Measurements from ENCODE around the gene IQCE.

DNA sequence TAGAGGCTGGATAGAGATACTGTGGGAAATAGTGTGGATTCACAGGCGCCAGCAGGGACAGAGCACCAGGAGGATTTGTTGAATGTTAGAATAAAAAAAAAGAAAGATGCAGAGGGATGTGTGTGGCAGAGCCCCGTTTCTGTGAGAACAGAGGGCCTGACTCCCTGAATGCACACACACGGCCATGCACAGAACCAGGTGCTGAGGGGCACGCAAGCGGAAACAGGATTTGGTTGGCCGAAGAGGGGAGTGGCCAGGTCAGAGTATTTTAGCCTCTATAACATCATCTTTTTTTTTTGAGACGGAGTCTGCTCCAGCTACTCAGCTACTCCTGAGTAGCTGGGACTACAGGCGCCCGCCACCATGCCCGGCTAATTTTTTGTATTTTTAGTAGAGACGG lies 21.9 kb downstream of the IQCE start:
- TF ChIP-seq EP300 (IDR thresholded peaks at IDR 0.05) (no peak), POLR2A (IDR thresholded peaks at IDR 0.05) (no peak)
- TF ChIP-seq, protein P1, sequence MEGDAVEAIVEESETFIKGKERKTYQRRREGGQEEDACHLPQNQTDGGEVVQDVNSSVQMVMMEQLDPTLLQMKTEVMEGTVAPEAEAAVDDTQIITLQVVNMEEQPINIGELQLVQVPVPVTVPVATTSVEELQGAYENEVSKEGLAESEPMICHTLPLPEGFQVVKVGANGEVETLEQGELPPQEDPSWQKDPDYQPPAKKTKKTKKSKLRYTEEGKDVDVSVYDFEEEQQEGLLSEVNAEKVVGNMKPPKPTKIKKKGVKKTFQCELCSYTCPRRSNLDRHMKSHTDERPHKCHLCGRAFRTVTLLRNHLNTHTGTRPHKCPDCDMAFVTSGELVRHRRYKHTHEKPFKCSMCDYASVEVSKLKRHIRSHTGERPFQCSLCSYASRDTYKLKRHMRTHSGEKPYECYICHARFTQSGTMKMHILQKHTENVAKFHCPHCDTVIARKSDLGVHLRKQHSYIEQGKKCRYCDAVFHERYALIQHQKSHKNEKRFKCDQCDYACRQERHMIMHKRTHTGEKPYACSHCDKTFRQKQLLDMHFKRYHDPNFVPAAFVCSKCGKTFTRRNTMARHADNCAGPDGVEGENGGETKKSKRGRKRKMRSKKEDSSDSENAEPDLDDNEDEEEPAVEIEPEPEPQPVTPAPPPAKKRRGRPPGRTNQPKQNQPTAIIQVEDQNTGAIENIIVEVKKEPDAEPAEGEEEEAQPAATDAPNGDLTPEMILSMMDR (IDR thresholded peaks at IDR 0.05), result no peak

Measured in upper lobe of left lung (tissue), 4 donors.